GM12878 (cell line): ENCODE data around the gene FCER2. TPM values are rescaled to one million over a fixed set of nuclear protein-coding genes. Genes with fewer than 3 reads are reported as not detected.
A peak's percentile ranks its signal among the peaks of the same experiment; 100 is the strongest.

Experiments used
- BCL11A ChIP-seq: IDR thresholded peaks from 2 replicates; pipeline ENCODE4 v1.6.1; 2011; ENCODE audit warnings: low read depth, low read length
- CTCF ChIP-seq, 3 experiments: IDR thresholded peaks in 2 of 3; conservative IDR thresholded peaks in 1 of 3; 2 replicates each; pipeline ENCODE4 v1.5.1; 2011; ENCODE audit warnings: low read depth in 3 of 3, low read length in 3 of 3, mild to moderate bottlenecking in 3 of 3, control low read depth in 2 of 3, moderate library complexity in 2 of 3, inconsistent platforms in 1 of 3, mixed read lengths in 1 of 3; ENCODE audit not compliant: control insufficient read depth in 2 of 3, insufficient read depth in 1 of 3; ENCODE audit errors: extremely low read depth in 1 of 3
- EP300 ChIP-seq, 2 experiments: fragments of 150-350 bp in 1 of 2; IDR thresholded peaks; 2 replicates each; pipeline ENCODE4 v1.6.1; 2011 to 2012; ENCODE audit warnings: low read depth in 2 of 2, low read length in 2 of 2, borderline replicate concordance in 1 of 2, improper control_type of control experiment in 1 of 2, inconsistent platforms in 1 of 2; ENCODE audit not compliant: control insufficient read depth in 1 of 2
- FOXM1 ChIP-seq: IDR thresholded peaks from 2 replicates; pipeline ENCODE4 v1.6.1; 2012; ENCODE audit warnings: low read depth, mild to moderate bottlenecking, inconsistent platforms, low read length, moderate library complexity
- GATAD2B ChIP-seq: fragments of 450-650 bp; conservative IDR thresholded peaks from 2 replicates; pipeline ENCODE4 v1.6.1; 2017; ENCODE audit warnings: low read depth, mild to moderate bottlenecking, moderate library complexity
- HDAC6 ChIP-seq: fragments of 200-600 bp; sonication (generic); IDR thresholded peaks from one replicate; pipeline ENCODE4 v1.8.0; 2017; ENCODE audit warnings: antibody characterized with exemption; ENCODE audit not compliant: unreplicated experiment
- JUNB ChIP-seq: IDR thresholded peaks from 2 replicates; pipeline ENCODE4 v1.6.1; 2016; ENCODE audit warnings: antibody characterized with exemption, mild to moderate bottlenecking
- LARP7 ChIP-seq: fragments of 450-650 bp; IDR thresholded peaks from 2 replicates; pipeline ENCODE4 v1.6.1; 2017; ENCODE audit warnings: mild to moderate bottlenecking
- MTA3 ChIP-seq: IDR thresholded peaks from 2 replicates; pipeline ENCODE4 v1.6.1; 2012; ENCODE audit warnings: low read length, inconsistent platforms, borderline replicate concordance
- NRF1 ChIP-seq: conservative IDR thresholded peaks from 2 replicates; pipeline ENCODE4 v1.6.1; 2011; ENCODE audit warnings: mild to moderate bottlenecking, low read depth, low read length, improper control_type of control experiment
- SMAD1 ChIP-seq: fragments of 450-650 bp; IDR thresholded peaks from 2 replicates; pipeline ENCODE4 v1.6.1; 2018; ENCODE audit warnings: mild to moderate bottlenecking, low read depth; ENCODE audit not compliant: partially characterized antibody
- STAT3 ChIP-seq: IDR thresholded peaks from 2 replicates; pipeline ENCODE4 v1.6.1; 2011; ENCODE audit warnings: low read depth, low read length, improper control_type of control experiment
- TARDBP ChIP-seq: IDR thresholded peaks from 2 replicates; pipeline ENCODE4 v1.6.1; 2016; ENCODE audit warnings: borderline replicate concordance
- YY1 ChIP-seq: IDR thresholded peaks from 2 replicates; pipeline ENCODE4 v1.6.1; 2011; ENCODE audit warnings: low read depth, mild to moderate bottlenecking, low read length
- ZBED1 ChIP-seq: IDR thresholded peaks from 2 replicates; pipeline ENCODE4 v1.6.1; 2016; ENCODE audit warnings: borderline replicate concordance
- ZNF207 ChIP-seq: fragments of 450-650 bp; IDR thresholded peaks from 2 replicates; pipeline ENCODE4 v1.6.1; 2014; ENCODE audit warnings: antibody characterized with exemption, mild to moderate bottlenecking, borderline replicate concordance
- polyA plus RNA-seq, 11 experiments: library from polyadenylated mRNA; depleted of rRNA in 4 of 11; unstranded in 6 of 11; stranded (reverse) in 5 of 11; fragments of >200 nt; fragmentation: Nextera tagmentation in 4 of 11; fragmentation: Illumina TruSeq in 1 of 11; extraction: Ambion mirVana in 4 of 11; extraction: Trizol in 1 of 11; gene quantifications; 1 replicate in 1 of 11; 2 replicates in 10 of 11; pipeline versions ENCODE4 v1.2.1 to v1.2.3, GENCODE V29; 2011 to 2016; ENCODE audit warnings: inconsistent platforms in 2 of 11, missing spikeins in 2 of 11, low read depth in 1 of 11
- total RNA-seq, 4 experiments: library from RNA; depleted of rRNA in 3 of 4; stranded (reverse); fragments of >200 nt in 3 of 4; fragmentation: Illumina TruSeq in 1 of 4; extraction: Trizol in 1 of 4; gene quantifications; 2 replicates each; pipeline versions ENCODE4 v1.2.1 to v1.2.3, GENCODE V29; 2013 to 2021
- TF ChIP-seq, protein P1 (sequence below): fragments of 450-650 bp; IDR thresholded peaks from 2 replicates; pipeline ENCODE4 v1.6.1; 2017; ENCODE audit warnings: mild to moderate bottlenecking, moderate library complexity
- TF ChIP-seq, protein P2 (sequence below): IDR thresholded peaks from 2 replicates; pipeline ENCODE4 v1.6.1; 2011; ENCODE audit warnings: borderline replicate concordance, low read depth, mild to moderate bottlenecking, moderate library complexity, low read length; ENCODE audit not compliant: insufficient read depth, poor library complexity, severe bottlenecking
- TF ChIP-seq, protein P3 (sequence below): fragments of 450-650 bp; IDR thresholded peaks from 2 replicates; pipeline ENCODE4 v1.6.1; 2017; ENCODE audit warnings: low read depth, mild to moderate bottlenecking, moderate library complexity

The FCER2 gene
- total and polyA plus RNA-seq, 10 of the 15 experiments (the other 5 are each of a cell fraction or from before 2014, with no cell fraction given), result 44.0 to 424 (median 241) TPM

DNA sequence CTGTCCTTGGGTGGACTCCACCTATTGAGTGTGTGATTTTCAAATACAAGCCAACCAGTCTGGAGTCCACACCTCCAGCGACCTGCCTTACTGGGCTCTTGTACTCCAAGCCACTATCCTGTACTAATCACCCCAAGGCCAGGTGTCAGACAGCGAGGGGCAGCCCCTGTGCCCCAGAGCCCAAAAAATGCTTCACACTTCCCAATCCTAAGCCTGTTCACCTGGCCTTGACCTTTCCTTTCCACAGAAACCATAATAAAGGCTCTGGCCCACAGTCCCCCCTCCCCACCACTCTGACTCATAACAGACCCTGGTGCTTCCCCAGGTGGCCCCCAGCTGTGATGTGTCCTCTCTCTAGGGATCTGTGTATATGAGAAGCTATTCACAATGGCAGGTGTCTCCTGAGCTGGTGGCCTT, 41.5 kb upstream of the FCER2 start (continued):
- TF ChIP-seq, protein P1, sequence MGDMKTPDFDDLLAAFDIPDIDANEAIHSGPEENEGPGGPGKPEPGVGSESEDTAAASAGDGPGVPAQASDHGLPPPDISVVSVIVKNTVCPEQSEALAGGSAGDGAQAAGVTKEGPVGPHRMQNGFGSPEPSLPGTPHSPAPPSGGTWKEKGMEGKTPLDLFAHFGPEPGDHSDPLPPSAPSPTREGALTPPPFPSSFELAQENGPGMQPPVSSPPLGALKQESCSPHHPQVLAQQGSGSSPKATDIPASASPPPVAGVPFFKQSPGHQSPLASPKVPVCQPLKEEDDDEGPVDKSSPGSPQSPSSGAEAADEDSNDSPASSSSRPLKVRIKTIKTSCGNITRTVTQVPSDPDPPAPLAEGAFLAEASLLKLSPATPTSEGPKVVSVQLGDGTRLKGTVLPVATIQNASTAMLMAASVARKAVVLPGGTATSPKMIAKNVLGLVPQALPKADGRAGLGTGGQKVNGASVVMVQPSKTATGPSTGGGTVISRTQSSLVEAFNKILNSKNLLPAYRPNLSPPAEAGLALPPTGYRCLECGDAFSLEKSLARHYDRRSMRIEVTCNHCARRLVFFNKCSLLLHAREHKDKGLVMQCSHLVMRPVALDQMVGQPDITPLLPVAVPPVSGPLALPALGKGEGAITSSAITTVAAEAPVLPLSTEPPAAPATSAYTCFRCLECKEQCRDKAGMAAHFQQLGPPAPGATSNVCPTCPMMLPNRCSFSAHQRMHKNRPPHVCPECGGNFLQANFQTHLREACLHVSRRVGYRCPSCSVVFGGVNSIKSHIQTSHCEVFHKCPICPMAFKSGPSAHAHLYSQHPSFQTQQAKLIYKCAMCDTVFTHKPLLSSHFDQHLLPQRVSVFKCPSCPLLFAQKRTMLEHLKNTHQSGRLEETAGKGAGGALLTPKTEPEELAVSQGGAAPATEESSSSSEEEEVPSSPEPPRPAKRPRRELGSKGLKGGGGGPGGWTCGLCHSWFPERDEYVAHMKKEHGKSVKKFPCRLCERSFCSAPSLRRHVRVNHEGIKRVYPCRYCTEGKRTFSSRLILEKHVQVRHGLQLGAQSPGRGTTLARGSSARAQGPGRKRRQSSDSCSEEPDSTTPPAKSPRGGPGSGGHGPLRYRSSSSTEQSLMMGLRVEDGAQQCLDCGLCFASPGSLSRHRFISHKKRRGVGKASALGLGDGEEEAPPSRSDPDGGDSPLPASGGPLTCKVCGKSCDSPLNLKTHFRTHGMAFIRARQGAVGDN, result no peak
- TF ChIP-seq BCL11A (peak; percentile 94), TARDBP (peak; percentile 74; the same call in 1 of the 2 replicates), YY1 (peak; percentile 74; the same call in 1 of the 2 replicates), STAT3 (no peak), GATAD2B (no peak), MTA3 (peak; percentile 75; the same call in 1 of the 2 replicates), SMAD1 (no peak), HDAC6 (no peak), ZBED1 (peak; percentile 88; the same call in 1 of the 2 replicates), LARP7 (no peak), JUNB (peak; percentile 98), NRF1 (no peak), CTCF (IDR thresholded peaks at IDR 0.05 in 2 of 3, conservative IDR thresholded peaks at IDR 0.05 in 1 of 3; ENCODE audit: control insufficient read depth in 2 of 3, extremely low read depth in 1 of 3, insufficient read depth in 1 of 3, low read depth in 3 of 3, low read length in 3 of 3) (no peak), ZNF207 (no peak), EP300 (IDR thresholded peaks at IDR 0.05; ENCODE audit: borderline replicate concordance in 1 of 2, control insufficient read depth in 1 of 2, low read depth in 2 of 2, low read length in 2 of 2) (peak; percentile 86 to 88; a peak in 3 of 4 replicates), FOXM1 (peak; percentile 94)
- TF ChIP-seq, protein P2, sequence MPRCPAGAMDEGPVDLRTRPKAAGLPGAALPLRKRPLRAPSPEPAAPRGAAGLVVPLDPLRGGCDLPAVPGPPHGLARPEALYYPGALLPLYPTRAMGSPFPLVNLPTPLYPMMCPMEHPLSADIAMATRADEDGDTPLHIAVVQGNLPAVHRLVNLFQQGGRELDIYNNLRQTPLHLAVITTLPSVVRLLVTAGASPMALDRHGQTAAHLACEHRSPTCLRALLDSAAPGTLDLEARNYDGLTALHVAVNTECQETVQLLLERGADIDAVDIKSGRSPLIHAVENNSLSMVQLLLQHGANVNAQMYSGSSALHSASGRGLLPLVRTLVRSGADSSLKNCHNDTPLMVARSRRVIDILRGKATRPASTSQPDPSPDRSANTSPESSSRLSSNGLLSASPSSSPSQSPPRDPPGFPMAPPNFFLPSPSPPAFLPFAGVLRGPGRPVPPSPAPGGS, result peak; percentile 99
- TF ChIP-seq, protein P3, sequence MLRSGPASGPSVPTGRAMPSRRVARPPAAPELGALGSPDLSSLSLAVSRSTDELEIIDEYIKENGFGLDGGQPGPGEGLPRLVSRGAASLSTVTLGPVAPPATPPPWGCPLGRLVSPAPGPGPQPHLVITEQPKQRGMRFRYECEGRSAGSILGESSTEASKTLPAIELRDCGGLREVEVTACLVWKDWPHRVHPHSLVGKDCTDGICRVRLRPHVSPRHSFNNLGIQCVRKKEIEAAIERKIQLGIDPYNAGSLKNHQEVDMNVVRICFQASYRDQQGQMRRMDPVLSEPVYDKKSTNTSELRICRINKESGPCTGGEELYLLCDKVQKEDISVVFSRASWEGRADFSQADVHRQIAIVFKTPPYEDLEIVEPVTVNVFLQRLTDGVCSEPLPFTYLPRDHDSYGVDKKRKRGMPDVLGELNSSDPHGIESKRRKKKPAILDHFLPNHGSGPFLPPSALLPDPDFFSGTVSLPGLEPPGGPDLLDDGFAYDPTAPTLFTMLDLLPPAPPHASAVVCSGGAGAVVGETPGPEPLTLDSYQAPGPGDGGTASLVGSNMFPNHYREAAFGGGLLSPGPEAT, result peak; percentile 84
